Right renal pelvis (tissue), 4 donors: ENCODE measurements around the gene ADK. TPM values are rescaled to one million over a fixed set of nuclear protein-coding genes. Genes with fewer than 3 reads are reported as not detected.
A peak's percentile ranks its signal among the peaks of the same experiment; 100 is the strongest.

ENCODE experiments used
- DNase-seq, 4 donors: peaks; one replicate each; pipeline ENCODE4 v3.0.0-alpha.2; 2013; ENCODE audit warnings: low read depth in 4 of 4, low spot score in 3 of 4, missing footprints in 1 of 4
- polyA plus RNA-seq, 4 donors: library from polyadenylated mRNA; unstranded; fragments of 120-200 nt; gene quantifications; one replicate each; pipeline ENCODE4 v1.2.1, GENCODE V29; 2013; ENCODE audit not compliant: insufficient read length in 4 of 4

Gene ADK
- polyA plus RNA-seq, 4 donors: 31.1 to 37.3 (median 33.0) TPM

DNA sequence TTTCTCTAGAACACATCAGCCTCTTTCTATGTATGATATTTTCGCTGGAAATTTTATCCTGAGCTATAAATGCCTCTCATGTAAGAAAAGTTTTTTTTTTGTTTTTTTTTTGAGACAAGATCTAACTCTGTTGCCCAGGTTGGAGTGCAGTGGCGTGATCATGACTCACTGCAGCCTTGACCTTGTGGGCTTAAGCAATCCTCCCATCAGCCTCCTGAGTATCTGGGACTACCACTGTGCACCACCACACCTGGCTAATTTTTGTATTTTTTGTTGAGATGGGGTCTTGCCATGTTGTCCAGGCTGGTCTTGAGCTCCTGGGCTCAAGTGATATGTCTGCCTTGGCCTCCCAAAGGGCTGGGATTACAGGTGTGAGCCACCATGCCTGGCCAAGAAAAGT is 80.4 kb downstream of the ADK start:
- no peak for DNase-seq

- DNase-seq: no peak
These were observed 82.3 kb downstream of the ADK start for GRCh38 chr10:74233281-74233680.

DNA sequence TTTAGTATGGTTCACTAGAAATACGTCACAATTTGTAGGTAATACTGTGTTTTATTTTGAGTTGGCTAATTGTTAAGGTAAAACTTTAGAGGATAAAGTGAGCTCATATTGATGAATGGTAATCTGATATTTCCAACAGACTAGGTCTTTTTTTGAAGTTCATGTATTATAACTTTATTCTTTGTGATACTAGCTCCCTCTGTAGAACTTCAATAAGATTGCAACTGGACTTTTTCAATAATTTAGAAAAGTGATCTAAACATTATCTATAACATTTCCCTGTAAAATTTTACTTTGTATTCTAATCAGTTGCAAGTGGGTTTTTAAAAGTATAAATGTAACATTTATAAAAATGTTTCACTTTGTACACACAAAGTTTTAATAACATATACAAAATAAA is 83.5 kb downstream of the ADK start:
- DNase-seq: no peak

DNA sequence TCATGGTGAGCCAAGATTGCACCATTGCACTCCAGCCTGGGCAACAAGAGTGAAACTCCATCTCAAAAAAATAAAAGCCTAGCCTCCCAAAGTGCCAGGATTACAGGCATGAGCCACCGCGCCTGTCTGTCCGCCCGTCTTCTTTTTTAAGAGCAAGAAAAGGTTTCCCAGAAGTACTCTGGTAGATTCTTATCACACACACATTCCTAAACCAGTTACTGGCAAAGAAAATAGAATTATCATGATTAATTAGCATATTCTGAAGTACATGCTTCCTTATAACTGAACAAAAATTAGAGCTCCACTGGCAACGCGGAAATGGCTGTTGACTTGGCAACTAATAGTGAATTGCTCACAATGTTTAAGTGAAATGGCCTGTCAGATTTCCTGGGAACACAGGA is 87.0 kb downstream of the ADK start:
- DNase-seq: peak in 1 of 4 donors; percentile 8

DNA sequence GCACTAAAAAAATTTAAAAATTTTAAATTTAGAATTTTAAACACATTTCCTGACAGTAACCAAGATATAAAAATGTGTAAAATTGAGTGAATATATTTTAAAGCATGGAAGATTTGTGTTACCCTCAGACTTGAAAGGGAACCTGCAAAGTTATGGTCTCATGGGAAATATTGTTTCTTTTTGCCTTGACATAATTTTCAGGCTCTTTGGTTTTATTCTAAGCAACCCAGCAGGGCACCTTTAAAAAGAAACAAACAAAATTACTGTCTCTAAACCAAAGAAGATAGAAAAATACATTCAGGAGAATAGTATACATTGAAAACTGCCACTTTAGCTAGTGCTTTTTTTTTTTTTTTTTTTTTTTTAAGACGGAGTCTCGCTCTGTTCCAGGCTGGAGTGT is 87.5 kb downstream of the ADK start:
- no peak for DNase-seq

GRCh38 chr10:74243067-74243466 is 92.0 kb downstream of the ADK start:
- no peak for DNase-seq

DNA sequence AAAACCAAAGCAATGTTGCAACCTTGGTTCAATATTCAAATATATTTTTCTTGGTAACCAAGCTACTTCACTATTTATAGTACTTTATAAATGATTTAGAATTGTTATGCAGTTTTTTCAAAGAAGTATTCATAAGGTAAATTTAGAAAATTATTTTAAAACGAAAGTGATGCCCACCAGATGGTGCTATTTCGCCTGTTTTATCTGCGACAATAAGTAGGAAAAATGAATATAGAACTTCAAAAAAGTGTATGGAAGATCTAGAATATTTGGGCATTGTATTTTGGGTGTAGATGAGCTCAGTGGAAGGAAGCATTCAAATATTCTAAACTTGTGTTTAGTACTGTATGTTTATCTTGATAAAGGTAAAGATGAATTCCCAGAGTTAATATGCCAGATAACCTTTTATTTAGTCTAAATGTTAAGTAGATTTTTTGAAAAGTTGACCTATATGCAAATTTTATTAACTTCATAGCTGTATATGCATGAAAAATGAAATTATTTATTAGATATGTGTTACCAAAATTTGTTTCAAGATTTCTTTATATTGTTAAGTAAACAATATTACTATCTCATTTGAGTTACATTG is 93.2 kb downstream of the ADK start:
- DNase-seq: peak; percentile 10 to 30 (median 21)

DNA sequence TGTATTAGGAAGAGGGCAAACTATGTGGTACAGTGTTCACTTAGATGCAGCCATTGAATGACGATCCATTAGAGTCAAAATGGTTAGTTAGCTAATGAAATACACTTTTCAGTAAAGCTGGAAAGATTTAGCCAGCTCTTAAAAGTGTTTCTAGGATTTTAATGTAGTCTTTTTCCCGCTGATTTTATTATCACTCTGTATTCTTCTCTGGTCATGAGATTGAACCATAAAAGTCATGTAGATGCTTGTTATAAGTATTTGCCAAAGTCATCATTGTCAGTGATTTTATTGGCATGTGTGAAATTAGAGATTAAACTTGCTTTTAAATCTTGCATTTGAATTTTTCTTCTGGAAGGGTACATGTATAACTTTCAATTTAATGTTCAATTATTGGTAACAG is 93.8 kb downstream of the ADK start:
- no peak for DNase-seq

DNA sequence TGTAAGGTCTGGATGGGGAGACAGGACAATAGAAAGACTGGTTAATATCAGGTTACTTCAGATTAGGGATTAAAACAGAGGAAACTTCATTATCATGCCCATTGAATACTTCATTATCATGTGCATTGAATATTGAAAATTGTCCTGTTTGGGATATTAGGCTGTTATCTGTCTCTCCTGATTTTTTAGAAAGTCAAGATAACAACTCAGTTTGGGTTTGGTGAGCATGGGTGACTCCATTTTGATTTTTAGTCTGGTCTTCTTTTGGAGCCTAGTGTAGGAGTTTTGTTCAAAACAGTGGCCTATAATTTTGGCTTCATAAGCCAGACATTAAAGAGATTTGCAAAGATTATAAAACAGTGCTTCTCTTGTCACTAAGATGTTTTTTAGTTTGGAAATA is 95.5 kb downstream of the ADK start:
- no peak for DNase-seq

- no peak for DNase-seq
These were observed 98.8 kb downstream of the ADK start for GRCh38 chr10:74249865-74250264.

- DNase-seq: no peak
These were observed 104.2 kb downstream of the ADK start for GRCh38 chr10:74255214-74255613.

- no peak for DNase-seq
These were observed 104.9 kb downstream of the ADK start for GRCh38 chr10:74255888-74256357.

- DNase-seq: no peak
These were observed 111.8 kb downstream of the ADK start for GRCh38 chr10:74262856-74263255.

GRCh38 chr10:74263996-74264395 is 113.0 kb downstream of the ADK start:
- no peak for DNase-seq

GRCh38 chr10:74272288-74272687 is 121.3 kb downstream of the ADK start:
- DNase-seq: no peak

DNA sequence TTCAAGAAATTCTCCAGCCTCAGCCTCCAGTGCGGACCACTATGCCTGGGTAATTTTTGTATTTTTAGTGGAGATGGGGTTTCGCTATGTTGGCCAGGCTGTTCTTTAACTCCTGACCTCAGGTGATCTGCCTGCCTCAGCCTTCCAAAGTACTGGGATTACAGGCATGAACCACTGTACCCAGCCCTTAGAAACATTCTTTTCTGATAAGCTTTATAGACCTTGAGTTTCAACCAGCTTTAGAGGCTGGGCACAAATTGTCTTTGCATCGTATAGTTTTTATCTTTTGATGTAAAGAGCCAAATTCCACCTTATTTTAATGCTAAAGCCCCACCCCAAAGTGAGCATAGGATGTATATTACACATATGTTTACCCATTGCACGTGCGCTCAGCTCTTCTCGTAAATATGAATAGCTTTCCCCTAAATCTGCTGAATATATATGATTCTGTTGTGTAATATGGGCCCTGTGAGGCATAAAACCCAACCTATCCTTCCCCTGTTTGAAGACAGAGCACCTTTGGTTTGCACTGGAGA is 124.8 kb downstream of the ADK start:
- DNase-seq: no peak

GRCh38 chr10:74276416-74276815 is 125.4 kb downstream of the ADK start:
- DNase-seq: no peak

- DNase-seq: no peak
These were observed 131.3 kb downstream of the ADK start for GRCh38 chr10:74282151-74282847.

- DNase-seq: no peak
These were observed 131.8 kb downstream of the ADK start for GRCh38 chr10:74282848-74283210.

DNA sequence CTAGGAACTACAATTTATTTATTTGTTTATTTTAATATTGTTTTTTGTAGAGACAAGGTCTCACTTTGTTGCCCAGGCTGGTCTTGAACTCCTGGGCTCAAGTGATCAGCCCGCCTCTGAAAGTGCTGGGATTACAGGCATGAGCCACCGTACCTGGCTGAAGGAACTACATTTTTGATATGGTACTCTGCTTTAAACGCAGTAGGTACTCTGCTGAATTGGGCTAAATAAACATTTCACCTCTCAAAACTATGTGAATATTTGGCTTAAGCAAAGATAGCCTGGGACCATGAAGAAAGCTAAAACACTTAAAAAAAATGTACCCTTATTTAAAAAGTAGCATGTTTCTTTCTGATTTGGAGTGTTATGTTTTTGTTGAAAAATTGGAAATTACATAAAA is 138.2 kb downstream of the ADK start:
- DNase-seq: no peak

- DNase-seq: no peak
These were observed 138.9 kb downstream of the ADK start for GRCh38 chr10:74289951-74290350.

DNA sequence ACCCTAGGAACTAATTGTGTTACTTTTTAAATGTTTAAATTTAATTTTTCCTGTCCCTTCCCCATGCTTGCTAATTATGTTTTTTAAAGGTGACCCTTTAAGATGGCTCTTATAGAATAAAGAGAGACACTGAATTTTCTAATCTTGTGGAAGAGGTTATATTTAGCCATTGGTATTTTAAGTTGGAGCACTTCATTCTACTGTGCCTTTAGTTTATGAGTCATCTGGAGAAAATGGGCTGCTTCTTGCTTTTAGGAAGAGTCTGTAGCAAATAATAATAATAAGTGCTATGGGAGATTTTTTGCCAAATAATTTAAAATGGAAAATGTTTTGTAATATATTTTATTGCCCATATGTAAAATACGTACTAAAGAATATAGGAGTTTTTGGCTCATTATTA is 139.7 kb downstream of the ADK start:
- no peak for DNase-seq
